HepG2 (cell line): ENCODE data around the gene TMEM167B. TPM values are rescaled to one million over a fixed set of nuclear protein-coding genes. Genes with fewer than 3 reads are reported as not detected.
A peak's percentile ranks its signal among the peaks of the same experiment; 100 is the strongest.

Experiments
- DMAP1 ChIP-seq: IDR thresholded peaks from 2 replicates; pipeline ENCODE4 v1.6.1; 2016
- GATAD1 ChIP-seq: IDR thresholded peaks from 2 replicates; pipeline ENCODE4 v1.6.1; 2016; ENCODE audit warnings: missing genetic modification reagents, missing compliant biosample characterization
- HNF4A ChIP-seq: sonication (generic); formaldehyde crosslinking; IDR thresholded peaks from 2 replicates; pipeline ENCODE4 v1.4.0; 2020; ENCODE audit warnings: missing genetic modification reagents
- HOXD1 ChIP-seq: sonication (generic); formaldehyde crosslinking; IDR thresholded peaks from 2 replicates; pipeline ENCODE4 v1.5.0; 2020; ENCODE audit warnings: missing genetic modification reagents
- ZBTB7B ChIP-seq: sonication (generic); formaldehyde crosslinking; IDR thresholded peaks from 2 replicates; pipeline ENCODE4 v1.4.0; 2020; ENCODE audit warnings: missing genetic modification reagents
- ZFAT ChIP-seq: sonication (generic); formaldehyde crosslinking; conservative IDR thresholded peaks from 2 replicates; pipeline ENCODE4 v1.8.1; 2023; ENCODE audit warnings: missing genetic modification reagents, inconsistent platforms
- ZNF17 ChIP-seq: sonication (generic); formaldehyde crosslinking; IDR thresholded peaks from 2 replicates; pipeline ENCODE4 v1.5.0; 2020; ENCODE audit warnings: mild to moderate bottlenecking, missing genetic modification reagents
- ZNF761 ChIP-seq: sonication (generic); formaldehyde crosslinking; conservative IDR thresholded peaks from 2 replicates; pipeline ENCODE4 v1.4.0; 2020; ENCODE audit warnings: mild to moderate bottlenecking, missing genetic modification reagents
- ZNF816 ChIP-seq: sonication (generic); formaldehyde crosslinking; IDR thresholded peaks from 2 replicates; pipeline ENCODE4 v1.8.0; 2022; ENCODE audit warnings: missing genetic modification reagents, mild to moderate bottlenecking, borderline replicate concordance
- polyA plus RNA-seq, 8 experiments: library from polyadenylated mRNA; depleted of rRNA in 3 of 8; stranded (reverse) in 7 of 8; unstranded in 1 of 8; fragments of >200 nt; fragmentation: Illumina TruSeq in 4 of 8; extraction: Trizol in 4 of 8; gene quantifications; 2 replicates each; pipeline versions ENCODE4 v1.2.1 to v1.2.3, GENCODE V29; 2011 to 2016; ENCODE audit warnings: low read depth in 4 of 8, missing spikeins in 1 of 8, mixed read lengths in 1 of 8; ENCODE audit not compliant: insufficient read depth in 1 of 8
- total RNA-seq, 5 experiments: library from RNA; depleted of rRNA; stranded (reverse); fragments of >200 nt; fragmentation: Illumina TruSeq; extraction: Trizol; gene quantifications; 2 replicates each; pipeline ENCODE4 v1.2.3, GENCODE V29; 2016; ENCODE audit warnings: low read depth in 1 of 5
- TF ChIP-seq, protein P1 (sequence below): IDR thresholded peaks from 2 replicates; pipeline ENCODE4 v1.6.1; 2016; ENCODE audit warnings: low read depth, missing genetic modification reagents, missing compliant biosample characterization
- TF ChIP-seq, protein P2 (sequence below): IDR thresholded peaks from 2 replicates; pipeline ENCODE4 v1.6.1; 2016; ENCODE audit warnings: missing genetic modification reagents, missing compliant biosample characterization
- TF ChIP-seq, protein P3 (sequence below): sonication (generic); formaldehyde crosslinking; IDR thresholded peaks from 2 replicates; pipeline ENCODE4 v1.8.1; 2023; ENCODE audit warnings: mild to moderate bottlenecking, missing genetic modification reagents, borderline replicate concordance
- TF ChIP-seq, protein P4 (sequence below): sonication (generic); formaldehyde crosslinking; IDR thresholded peaks from 2 replicates; pipeline ENCODE4 v1.8.0; 2022; ENCODE audit warnings: mild to moderate bottlenecking, missing genetic modification reagents, moderate library complexity
- TF ChIP-seq, protein P5 (sequence below): sonication (generic); formaldehyde crosslinking; IDR thresholded peaks from 2 replicates; pipeline ENCODE4 v1.9.0; 2021; ENCODE audit warnings: missing genetic modification reagents, borderline replicate concordance

The TMEM167B gene
- total and polyA plus RNA-seq, 2 of the 13 experiments (the other 11 are each of a cell fraction or from before 2014, with no cell fraction given) = 9.5 to 22.4 TPM

DNA sequence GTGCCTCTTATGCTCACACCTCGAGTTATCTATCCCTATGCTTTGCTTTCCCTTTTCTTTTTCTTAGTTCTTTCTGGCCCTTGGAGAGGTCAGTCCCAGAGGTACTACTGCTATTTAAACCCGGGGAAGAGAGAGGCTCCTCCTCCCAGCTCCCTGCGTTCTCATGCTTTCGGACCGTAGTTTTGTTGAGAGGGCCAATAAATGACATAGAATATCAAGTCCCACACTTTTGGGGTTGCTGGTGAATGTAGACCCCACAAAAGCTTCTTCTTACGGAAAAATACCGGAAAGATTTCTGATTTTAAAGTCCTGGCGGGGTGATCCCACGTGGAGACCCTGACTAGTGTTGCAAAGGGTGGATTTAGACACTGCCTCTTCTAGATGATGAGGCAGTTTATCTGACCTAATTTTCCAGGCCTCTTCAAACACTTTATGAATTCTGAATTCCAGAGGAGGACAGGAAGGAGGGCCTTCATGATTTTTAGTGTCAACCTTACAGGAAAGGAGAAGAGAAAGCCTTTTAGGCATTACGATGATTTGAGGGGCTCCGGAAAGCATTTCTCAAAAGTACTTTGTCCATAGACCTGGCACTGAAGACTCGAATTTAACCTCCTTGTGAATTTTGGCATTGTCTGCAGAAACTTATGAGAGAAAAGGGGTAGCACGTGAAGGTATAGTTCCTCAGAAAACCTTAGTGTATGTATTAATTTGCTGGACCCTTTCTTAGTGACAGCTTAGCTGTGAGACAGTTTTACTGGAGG, 694 bp downstream of the TMEM167B start (continued):
- no peak for TF ChIP-seq HOXD1 (CRISPR knock-in tag)
- TF ChIP-seq, protein P1, sequence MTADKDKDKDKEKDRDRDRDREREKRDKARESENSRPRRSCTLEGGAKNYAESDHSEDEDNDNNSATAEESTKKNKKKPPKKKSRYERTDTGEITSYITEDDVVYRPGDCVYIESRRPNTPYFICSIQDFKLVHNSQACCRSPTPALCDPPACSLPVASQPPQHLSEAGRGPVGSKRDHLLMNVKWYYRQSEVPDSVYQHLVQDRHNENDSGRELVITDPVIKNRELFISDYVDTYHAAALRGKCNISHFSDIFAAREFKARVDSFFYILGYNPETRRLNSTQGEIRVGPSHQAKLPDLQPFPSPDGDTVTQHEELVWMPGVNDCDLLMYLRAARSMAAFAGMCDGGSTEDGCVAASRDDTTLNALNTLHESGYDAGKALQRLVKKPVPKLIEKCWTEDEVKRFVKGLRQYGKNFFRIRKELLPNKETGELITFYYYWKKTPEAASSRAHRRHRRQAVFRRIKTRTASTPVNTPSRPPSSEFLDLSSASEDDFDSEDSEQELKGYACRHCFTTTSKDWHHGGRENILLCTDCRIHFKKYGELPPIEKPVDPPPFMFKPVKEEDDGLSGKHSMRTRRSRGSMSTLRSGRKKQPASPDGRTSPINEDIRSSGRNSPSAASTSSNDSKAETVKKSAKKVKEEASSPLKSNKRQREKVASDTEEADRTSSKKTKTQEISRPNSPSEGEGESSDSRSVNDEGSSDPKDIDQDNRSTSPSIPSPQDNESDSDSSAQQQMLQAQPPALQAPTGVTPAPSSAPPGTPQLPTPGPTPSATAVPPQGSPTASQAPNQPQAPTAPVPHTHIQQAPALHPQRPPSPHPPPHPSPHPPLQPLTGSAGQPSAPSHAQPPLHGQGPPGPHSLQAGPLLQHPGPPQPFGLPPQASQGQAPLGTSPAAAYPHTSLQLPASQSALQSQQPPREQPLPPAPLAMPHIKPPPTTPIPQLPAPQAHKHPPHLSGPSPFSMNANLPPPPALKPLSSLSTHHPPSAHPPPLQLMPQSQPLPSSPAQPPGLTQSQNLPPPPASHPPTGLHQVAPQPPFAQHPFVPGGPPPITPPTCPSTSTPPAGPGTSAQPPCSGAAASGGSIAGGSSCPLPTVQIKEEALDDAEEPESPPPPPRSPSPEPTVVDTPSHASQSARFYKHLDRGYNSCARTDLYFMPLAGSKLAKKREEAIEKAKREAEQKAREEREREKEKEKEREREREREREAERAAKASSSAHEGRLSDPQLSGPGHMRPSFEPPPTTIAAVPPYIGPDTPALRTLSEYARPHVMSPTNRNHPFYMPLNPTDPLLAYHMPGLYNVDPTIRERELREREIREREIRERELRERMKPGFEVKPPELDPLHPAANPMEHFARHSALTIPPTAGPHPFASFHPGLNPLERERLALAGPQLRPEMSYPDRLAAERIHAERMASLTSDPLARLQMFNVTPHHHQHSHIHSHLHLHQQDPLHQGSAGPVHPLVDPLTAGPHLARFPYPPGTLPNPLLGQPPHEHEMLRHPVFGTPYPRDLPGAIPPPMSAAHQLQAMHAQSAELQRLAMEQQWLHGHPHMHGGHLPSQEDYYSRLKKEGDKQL = no peak
- TF ChIP-seq GATAD1 (CRISPR knock-in tag) = no peak
- TF ChIP-seq, protein P2, sequence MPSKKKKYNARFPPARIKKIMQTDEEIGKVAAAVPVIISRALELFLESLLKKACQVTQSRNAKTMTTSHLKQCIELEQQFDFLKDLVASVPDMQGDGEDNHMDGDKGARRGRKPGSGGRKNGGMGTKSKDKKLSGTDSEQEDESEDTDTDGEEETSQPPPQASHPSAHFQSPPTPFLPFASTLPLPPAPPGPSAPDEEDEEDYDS = peak; percentile 80
- TF ChIP-seq HNF4A (CRISPR knock-in tag) = no peak
- TF ChIP-seq ZNF17 (CRISPR knock-in tag) = no peak
- no peak for TF ChIP-seq ZNF761 (CRISPR knock-in tag)
- peak; percentile 3; the same call in 1 of the 2 replicates for TF ChIP-seq DMAP1 (CRISPR knock-in tag)
- no peak for TF ChIP-seq ZFAT (CRISPR knock-in tag)
- 0 out of 2 replicates have a peak, but pooled peaks have one; percentile 48 for TF ChIP-seq ZNF816 (CRISPR knock-in tag)
- no peak for TF ChIP-seq ZBTB7B (CRISPR knock-in tag)
- TF ChIP-seq, protein P3, sequence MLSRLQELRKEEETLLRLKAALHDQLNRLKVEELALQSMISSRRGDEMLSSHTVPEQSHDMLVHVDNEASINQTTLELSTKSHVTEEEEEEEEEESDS (CRISPR knock-in tag) = no peak
- TF ChIP-seq, protein P4, sequence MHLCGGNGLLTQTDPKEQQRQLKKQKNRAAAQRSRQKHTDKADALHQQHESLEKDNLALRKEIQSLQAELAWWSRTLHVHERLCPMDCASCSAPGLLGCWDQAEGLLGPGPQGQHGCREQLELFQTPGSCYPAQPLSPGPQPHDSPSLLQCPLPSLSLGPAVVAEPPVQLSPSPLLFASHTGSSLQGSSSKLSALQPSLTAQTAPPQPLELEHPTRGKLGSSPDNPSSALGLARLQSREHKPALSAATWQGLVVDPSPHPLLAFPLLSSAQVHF (CRISPR knock-in tag) = no peak
- TF ChIP-seq, protein P5, sequence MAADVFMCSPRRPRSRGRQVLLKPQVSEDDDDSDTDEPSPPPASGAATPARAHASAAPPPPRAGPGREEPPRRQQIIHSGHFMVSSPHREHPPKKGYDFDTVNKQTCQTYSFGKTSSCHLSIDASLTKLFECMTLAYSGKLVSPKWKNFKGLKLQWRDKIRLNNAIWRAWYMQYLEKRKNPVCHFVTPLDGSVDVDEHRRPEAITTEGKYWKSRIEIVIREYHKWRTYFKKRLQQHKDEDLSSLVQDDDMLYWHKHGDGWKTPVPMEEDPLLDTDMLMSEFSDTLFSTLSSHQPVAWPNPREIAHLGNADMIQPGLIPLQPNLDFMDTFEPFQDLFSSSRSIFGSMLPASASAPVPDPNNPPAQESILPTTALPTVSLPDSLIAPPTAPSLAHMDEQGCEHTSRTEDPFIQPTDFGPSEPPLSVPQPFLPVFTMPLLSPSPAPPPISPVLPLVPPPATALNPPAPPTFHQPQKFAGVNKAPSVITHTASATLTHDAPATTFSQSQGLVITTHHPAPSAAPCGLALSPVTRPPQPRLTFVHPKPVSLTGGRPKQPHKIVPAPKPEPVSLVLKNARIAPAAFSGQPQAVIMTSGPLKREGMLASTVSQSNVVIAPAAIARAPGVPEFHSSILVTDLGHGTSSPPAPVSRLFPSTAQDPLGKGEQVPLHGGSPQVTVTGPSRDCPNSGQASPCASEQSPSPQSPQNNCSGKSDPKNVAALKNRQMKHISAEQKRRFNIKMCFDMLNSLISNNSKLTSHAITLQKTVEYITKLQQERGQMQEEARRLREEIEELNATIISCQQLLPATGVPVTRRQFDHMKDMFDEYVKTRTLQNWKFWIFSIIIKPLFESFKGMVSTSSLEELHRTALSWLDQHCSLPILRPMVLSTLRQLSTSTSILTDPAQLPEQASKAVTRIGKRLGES = no peak
